Transverse colon (tissue), 4 donors: ENCODE results near the gene C2CD4D.

Experiments used
- CTCF ChIP-seq, 5 experiments: fragments of 200-600 bp in 3 of 5; fragments of 450-650 bp in 2 of 5; sonication (generic) in 3 of 5; IDR thresholded peaks; 1 replicate in 2 of 5; 2 replicates in 3 of 5; pipeline ENCODE4 v1.5.1; 2016 to 2017; ENCODE audit warnings: antibody characterized with exemption in 5 of 5, inconsistent platforms in 3 of 5, mild to moderate bottlenecking in 2 of 5, moderate library complexity in 1 of 5
- EP300 ChIP-seq: sonication (generic); formaldehyde crosslinking; IDR thresholded peaks from one replicate; pipeline ENCODE4 v1.6.1; 2017; ENCODE audit warnings: antibody characterized with exemption, low read depth
- POLR2A ChIP-seq: fragments of 450-650 bp; IDR thresholded peaks from one replicate; pipeline ENCODE4 v1.6.1; 2016; ENCODE audit warnings: antibody characterized with exemption, mild to moderate bottlenecking, moderate library complexity
- POLR2AphosphoS5 ChIP-seq, 3 donors: sonication (generic); formaldehyde crosslinking; IDR thresholded peaks; one replicate each; pipeline ENCODE4 v1.6.1; 2016; ENCODE audit warnings: antibody characterized with exemption in 3 of 3

- no peak for TF ChIP-seq CTCF (IDR thresholded peaks at IDR 0.05)
- no peak for TF ChIP-seq POLR2A
- TF ChIP-seq POLR2AphosphoS5 (IDR thresholded peaks at IDR 0.05), result no peak
- no peak for TF ChIP-seq EP300
Observed at GRCh38 chr1:151849126-151849525, 9.5 kb upstream of the C2CD4D start.
